ENCODE data around the gene SLC9A8.

The SLC9A8 gene

DNA sequence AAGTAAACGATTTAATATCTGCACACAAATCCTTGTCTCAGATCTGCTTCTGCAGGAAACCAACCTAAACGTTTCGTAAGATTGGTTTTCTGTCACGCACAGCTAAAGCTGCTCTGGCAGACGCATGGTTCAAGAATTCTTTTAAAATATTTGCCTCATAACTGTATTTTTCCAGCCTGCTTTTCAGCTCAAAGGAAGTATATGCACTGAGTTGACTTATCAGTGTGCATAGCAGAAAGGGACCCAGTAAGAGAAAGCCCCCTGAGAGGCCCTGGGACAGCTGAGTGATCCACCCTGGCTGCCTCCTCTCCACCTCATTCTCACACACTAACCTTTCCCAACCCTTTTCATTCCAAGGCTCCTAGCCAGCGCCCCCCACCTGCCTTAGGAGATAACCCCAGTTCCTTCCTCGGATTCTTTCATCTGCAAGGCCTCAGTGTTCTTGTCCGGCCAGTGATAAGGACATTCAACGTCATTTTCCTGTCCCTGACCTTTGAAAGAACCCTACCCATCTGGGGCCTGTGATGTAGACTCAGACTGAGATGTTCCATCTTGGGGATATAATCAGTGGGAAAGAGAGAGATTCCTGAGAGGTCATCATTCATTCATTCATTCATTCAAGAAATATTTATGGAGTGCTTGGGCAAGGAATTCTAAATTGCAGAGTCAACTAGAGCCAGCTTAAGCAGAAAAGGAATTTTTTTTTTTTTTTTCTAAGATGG, 22.4 kb upstream of the SLC9A8 start:
- TF ChIP-seq, protein P1, sequence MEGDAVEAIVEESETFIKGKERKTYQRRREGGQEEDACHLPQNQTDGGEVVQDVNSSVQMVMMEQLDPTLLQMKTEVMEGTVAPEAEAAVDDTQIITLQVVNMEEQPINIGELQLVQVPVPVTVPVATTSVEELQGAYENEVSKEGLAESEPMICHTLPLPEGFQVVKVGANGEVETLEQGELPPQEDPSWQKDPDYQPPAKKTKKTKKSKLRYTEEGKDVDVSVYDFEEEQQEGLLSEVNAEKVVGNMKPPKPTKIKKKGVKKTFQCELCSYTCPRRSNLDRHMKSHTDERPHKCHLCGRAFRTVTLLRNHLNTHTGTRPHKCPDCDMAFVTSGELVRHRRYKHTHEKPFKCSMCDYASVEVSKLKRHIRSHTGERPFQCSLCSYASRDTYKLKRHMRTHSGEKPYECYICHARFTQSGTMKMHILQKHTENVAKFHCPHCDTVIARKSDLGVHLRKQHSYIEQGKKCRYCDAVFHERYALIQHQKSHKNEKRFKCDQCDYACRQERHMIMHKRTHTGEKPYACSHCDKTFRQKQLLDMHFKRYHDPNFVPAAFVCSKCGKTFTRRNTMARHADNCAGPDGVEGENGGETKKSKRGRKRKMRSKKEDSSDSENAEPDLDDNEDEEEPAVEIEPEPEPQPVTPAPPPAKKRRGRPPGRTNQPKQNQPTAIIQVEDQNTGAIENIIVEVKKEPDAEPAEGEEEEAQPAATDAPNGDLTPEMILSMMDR (IDR thresholded peaks at IDR 0.05; ENCODE audit: low read depth, low read length): no peak
- DNase-seq (ENCODE audit: low read depth in 2 of 2): peak; percentile 88
- H3K4me3 ChIP-seq (replicated peaks in 1 of 2; ENCODE audit: low read depth in 2 of 2, low read length in 2 of 2): no peak overlapping the region

DNA sequence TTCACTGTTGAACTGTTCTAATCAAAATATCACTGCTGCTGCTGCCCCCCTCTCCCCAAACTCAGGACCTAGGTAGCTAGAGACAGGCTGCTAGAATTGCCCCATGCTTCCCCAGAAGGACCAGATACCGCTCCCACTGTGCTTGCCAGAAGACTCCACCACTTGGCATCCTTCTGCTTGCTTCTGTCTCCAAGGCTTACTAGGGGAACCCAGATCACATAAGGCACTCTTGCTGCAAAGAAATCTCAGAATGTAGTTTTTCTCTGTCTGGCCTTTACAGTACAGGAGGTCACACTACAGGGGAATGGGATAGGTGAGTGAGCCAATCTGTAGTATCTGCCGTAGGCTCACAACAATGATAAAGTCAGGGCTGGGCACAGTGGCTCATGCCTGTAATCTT, 21.5 kb upstream of the SLC9A8 start:
- TF ChIP-seq, protein P1 (IDR thresholded peaks at IDR 0.05; ENCODE audit: low read depth, low read length): no peak
- H3K4me3 ChIP-seq (replicated peaks in 1 of 2; ENCODE audit: low read depth in 2 of 2, low read length in 2 of 2): no peak overlapping the region
- DNase-seq (ENCODE audit: low read depth in 2 of 2): no peak

DNA sequence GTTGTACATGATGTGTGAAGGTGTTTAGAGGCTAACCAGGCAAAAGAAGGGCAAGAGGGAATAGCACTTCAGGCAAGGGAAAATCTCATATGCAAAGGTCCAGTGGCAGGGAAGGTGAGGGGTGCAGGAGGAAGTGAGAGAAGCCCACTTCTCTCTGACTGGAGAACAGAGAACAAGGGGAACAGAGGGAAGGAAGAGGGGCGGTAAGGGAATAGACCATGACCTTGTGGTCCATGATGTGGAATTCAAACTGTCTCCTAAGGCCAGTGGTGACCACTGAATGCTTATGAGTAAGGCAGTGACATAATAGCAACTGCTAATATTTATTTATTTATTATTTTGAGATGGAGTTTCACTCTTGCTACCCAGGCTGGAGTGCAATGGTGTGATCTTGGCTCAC, 20.6 kb upstream of the SLC9A8 start:
- DNase-seq (ENCODE audit: low read depth in 2 of 2): peak in 1 of 2 donors; percentile 39
- TF ChIP-seq, protein P1 (IDR thresholded peaks at IDR 0.05; ENCODE audit: low read depth, low read length): no peak
- H3K4me3 ChIP-seq (replicated peaks in 1 of 2; ENCODE audit: low read depth in 2 of 2, low read length in 2 of 2): no peak overlapping the region

DNA sequence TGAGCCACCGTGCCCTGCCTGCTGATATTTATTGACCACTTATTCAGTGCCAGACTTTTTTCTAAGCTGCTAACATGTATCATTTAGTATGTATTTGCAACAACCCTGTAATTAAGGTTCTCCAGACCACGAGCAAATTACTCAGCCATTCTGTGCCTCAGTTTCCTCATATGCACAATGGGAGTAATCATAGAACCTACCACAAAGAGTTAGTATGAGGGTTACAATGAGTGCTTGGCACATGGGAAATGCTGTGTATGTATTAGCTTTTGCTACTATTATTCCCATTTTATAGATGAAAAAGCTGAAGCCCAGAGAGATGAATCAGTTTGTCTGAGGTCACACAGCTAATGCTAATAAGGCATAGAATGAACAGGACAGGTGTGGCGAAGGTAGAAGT, 20.0 kb upstream of the SLC9A8 start:
- no peak overlapping the region for H3K4me3 ChIP-seq (replicated peaks in 1 of 2; ENCODE audit: low read depth in 2 of 2, low read length in 2 of 2)
- DNase-seq (ENCODE audit: low read depth in 2 of 2): no peak
- TF ChIP-seq, protein P1 (IDR thresholded peaks at IDR 0.05; ENCODE audit: low read depth, low read length): no peak

DNA sequence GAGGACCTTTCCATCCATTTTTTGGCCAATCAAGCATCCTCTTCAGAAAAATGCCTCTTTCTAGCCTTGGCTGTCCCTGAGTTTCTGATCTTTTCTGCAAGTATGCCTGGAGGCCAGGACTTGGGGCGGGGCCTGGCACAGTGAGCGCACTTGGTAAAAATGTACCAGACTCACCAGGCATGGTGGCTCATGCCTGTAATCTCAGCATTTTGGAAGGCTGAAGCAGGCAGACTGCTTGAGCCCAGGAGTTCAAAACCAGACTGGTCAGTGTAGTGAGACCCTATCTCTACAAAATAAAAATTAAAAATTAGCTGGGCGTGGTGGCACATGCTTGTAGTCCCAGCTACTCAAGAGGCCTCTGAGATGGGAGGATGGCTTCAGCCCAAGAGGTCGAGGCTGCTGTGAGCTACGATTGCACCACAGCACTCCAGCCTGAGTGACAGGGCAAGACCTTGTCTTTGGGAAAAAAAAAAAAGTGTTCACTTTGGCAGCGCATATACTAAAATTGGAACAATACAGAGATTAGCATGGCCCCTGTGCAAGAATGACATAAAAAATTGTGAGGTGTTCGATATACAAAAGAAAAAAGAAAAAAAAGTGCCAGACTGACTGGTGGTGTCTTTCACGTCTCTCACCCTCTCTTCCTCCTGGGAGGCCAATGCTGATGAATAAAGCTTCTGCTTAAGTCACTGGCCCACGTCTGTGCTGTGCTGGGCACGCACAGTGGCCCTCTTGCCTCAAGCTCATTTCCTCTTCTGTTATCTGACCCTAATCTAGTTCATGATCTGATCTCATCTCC, 18.1 kb upstream of the SLC9A8 start:
- TF ChIP-seq, protein P1 (IDR thresholded peaks at IDR 0.05; ENCODE audit: low read depth, low read length): no peak

DNA sequence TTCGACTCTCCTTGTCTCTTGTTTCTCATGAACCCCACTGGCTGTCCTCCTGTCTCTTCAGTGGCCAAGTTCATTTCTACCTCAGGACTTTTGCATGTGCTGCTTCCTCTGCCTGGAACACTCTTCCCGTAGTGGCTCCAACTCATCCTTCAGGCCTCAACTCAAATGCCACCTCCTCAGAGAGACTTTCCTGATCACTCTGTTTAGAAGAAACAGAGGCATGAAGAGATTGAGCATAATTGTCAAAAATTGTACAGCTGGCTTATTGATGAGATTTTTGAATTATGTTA, 17.5 kb upstream of the SLC9A8 start:
- no peak overlapping the region for H3K4me3 ChIP-seq (replicated peaks in 1 of 2; ENCODE audit: low read depth in 2 of 2, low read length in 2 of 2)
- no peak for DNase-seq (ENCODE audit: low read depth in 2 of 2)
- TF ChIP-seq, protein P1 (IDR thresholded peaks at IDR 0.05; ENCODE audit: low read depth, low read length): no peak

More for the DNA sequence above, 18.1 kb upstream of the SLC9A8 start:
- no peak overlapping the region for H3K4me3 ChIP-seq (replicated peaks in 1 of 2; ENCODE audit: low read depth in 2 of 2, low read length in 2 of 2)
- peak in 1 of 2 donors; percentile 9 for DNase-seq (ENCODE audit: low read depth in 2 of 2)

All from cardiac fibroblast (primary cell).